GM12801 (cell line): Measurements from ENCODE around the gene AVP.

Source experiments
- TF ChIP-seq, protein P1 (sequence below): IDR thresholded peaks from one replicate; pipeline ENCODE4 v1.5.1; 2011; ENCODE audit warnings: control low read depth; ENCODE audit not compliant: insufficient read length; ENCODE audit errors: extremely low read depth

AVP gene

GRCh38 chr20:3042625-3043024, 41.9 kb downstream of the AVP start:
- TF ChIP-seq, protein P1, sequence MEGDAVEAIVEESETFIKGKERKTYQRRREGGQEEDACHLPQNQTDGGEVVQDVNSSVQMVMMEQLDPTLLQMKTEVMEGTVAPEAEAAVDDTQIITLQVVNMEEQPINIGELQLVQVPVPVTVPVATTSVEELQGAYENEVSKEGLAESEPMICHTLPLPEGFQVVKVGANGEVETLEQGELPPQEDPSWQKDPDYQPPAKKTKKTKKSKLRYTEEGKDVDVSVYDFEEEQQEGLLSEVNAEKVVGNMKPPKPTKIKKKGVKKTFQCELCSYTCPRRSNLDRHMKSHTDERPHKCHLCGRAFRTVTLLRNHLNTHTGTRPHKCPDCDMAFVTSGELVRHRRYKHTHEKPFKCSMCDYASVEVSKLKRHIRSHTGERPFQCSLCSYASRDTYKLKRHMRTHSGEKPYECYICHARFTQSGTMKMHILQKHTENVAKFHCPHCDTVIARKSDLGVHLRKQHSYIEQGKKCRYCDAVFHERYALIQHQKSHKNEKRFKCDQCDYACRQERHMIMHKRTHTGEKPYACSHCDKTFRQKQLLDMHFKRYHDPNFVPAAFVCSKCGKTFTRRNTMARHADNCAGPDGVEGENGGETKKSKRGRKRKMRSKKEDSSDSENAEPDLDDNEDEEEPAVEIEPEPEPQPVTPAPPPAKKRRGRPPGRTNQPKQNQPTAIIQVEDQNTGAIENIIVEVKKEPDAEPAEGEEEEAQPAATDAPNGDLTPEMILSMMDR, result no peak

- TF ChIP-seq, protein P1, result no peak
Measured at GRCh38 chr20:3041854-3042409, 42.6 kb downstream of the AVP start.

GRCh38 chr20:3040086-3040485, 44.4 kb downstream of the AVP start:
- TF ChIP-seq, protein P1, result no peak

- TF ChIP-seq, protein P1, result no peak
Measured at GRCh38 chr20:3039426-3039825, 45.1 kb downstream of the AVP start.

DNA sequence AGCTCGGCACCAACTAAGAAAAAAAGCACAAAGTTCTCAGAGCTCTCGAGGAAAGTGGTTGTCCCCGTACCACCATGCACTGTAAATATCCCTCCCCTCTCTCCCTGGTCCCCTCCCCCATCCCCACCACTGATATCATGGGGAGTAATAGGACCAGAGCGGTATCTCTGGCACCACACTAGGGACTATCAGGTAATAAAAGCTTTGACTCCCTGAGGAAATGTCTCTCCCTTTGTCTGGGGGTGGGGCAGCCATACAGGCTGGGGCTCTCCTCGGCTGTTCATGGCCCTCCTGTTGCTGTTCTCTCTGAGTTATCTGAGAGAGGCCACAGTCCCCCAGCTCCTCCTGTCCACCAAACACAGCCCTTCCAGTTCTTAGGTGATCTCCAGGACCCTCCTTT, 46.1 kb downstream of the AVP start:
- TF ChIP-seq, protein P1, result no peak

- TF ChIP-seq, protein P1, result no peak
Measured at GRCh38 chr20:3037654-3038053, 46.9 kb downstream of the AVP start.

- TF ChIP-seq, protein P1, result no peak
Measured at GRCh38 chr20:3032624-3033023, 51.9 kb downstream of the AVP start.
